K562 (cell line): ENCODE data around the gene RER1.

Experiments used
- CHD2 ChIP-seq: IDR thresholded peaks from 2 replicates; pipeline ENCODE4 v1.6.1; 2011; ENCODE audit warnings: low read depth, low read length
- IRF2 ChIP-seq: sonication (generic); formaldehyde crosslinking; IDR thresholded peaks from 2 replicates; pipeline ENCODE4 v1.8.1; 2022; ENCODE audit warnings: mild to moderate bottlenecking, missing genetic modification reagents
- KDM1A ChIP-seq, 2 experiments: fragments of 450-650 bp; IDR thresholded peaks; 2 replicates each; pipeline ENCODE4 v1.6.1; 2016; ENCODE audit warnings: mild to moderate bottlenecking in 2 of 2
- ZFPM2 ChIP-seq: fragments of 250-450 bp; sonication (Bioruptor Pico); IDR thresholded peaks from 2 replicates; pipeline ENCODE4 v1.5.1; 2022; ENCODE audit warnings: mild to moderate bottlenecking
- ZFX ChIP-seq: sonication (generic); formaldehyde crosslinking; IDR thresholded peaks from 2 replicates; pipeline ENCODE4 v1.8.0; 2022; ENCODE audit warnings: mild to moderate bottlenecking, missing genetic modification reagents, moderate library complexity
- ZNF584 ChIP-seq: fragments of 200-800 bp; sonication (Bioruptor generic); IDR thresholded peaks from 2 replicates; pipeline ENCODE4 v1.6.1; 2016; ENCODE audit warnings: low read depth, mild to moderate bottlenecking, missing genetic modification characterization, missing compliant biosample characterization
- TF ChIP-seq, protein P1 (sequence below): sonication (generic); formaldehyde crosslinking; IDR thresholded peaks from 2 replicates; pipeline ENCODE4 v1.8.0; 2022; ENCODE audit warnings: mild to moderate bottlenecking, missing genetic modification reagents

DNA sequence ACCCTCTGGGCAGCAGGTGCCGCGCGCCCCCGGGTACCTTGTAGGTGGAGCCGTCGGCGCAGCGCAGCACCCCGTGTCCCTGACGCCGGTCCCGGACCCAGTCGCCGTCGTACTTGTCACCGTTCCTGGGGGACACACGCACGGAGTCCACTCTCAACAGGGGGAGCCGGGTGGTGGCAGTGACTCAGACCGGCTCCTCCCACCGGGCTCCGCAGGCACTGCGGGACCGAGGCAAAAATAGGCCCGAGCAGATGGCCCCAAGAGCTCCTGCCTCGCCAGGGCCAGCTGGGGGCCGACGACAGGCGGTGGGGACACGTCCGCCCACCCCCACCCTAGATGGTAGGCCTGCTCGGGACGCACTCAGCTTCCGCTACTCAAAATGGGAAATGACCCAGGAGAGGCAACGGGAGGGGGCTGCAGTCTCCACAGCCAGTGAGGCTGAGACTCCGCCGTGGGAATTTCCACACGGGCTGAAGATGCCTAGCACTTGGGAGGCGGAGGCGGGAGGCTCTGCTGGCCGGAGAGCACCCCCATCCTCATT lies 6.6 kb upstream of the RER1 start:
- no peak for TF ChIP-seq CHD2
- no peak for TF ChIP-seq ZFX (CRISPR knock-in tag)
- TF ChIP-seq ZNF584 (CRISPR knock-in tag): no peak
- TF ChIP-seq, protein P1, sequence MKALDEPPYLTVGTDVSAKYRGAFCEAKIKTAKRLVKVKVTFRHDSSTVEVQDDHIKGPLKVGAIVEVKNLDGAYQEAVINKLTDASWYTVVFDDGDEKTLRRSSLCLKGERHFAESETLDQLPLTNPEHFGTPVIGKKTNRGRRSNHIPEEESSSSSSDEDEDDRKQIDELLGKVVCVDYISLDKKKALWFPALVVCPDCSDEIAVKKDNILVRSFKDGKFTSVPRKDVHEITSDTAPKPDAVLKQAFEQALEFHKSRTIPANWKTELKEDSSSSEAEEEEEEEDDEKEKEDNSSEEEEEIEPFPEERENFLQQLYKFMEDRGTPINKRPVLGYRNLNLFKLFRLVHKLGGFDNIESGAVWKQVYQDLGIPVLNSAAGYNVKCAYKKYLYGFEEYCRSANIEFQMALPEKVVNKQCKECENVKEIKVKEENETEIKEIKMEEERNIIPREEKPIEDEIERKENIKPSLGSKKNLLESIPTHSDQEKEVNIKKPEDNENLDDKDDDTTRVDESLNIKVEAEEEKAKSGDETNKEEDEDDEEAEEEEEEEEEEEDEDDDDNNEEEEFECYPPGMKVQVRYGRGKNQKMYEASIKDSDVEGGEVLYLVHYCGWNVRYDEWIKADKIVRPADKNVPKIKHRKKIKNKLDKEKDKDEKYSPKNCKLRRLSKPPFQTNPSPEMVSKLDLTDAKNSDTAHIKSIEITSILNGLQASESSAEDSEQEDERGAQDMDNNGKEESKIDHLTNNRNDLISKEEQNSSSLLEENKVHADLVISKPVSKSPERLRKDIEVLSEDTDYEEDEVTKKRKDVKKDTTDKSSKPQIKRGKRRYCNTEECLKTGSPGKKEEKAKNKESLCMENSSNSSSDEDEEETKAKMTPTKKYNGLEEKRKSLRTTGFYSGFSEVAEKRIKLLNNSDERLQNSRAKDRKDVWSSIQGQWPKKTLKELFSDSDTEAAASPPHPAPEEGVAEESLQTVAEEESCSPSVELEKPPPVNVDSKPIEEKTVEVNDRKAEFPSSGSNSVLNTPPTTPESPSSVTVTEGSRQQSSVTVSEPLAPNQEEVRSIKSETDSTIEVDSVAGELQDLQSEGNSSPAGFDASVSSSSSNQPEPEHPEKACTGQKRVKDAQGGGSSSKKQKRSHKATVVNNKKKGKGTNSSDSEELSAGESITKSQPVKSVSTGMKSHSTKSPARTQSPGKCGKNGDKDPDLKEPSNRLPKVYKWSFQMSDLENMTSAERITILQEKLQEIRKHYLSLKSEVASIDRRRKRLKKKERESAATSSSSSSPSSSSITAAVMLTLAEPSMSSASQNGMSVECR (CRISPR knock-in tag): no peak
- TF ChIP-seq IRF2: no peak
- no peak for TF ChIP-seq KDM1A (IDR thresholded peaks at IDR 0.05)
- TF ChIP-seq ZFPM2 (CRISPR knock-in tag): no peak
